Frontal cortex (tissue), 4 donors: ENCODE measurements around the gene COL4A2. TPM values are rescaled to one million over a fixed set of nuclear protein-coding genes. Genes with fewer than 3 reads are reported as not detected.
"Not testable (repeated sequence)": the region's sequence is repeated elsewhere in the genome, so short reads cannot be mapped to it uniquely, and the experiment has no call there.

Experiments used
- DNase-seq, 2 donors: peaks; one replicate each; pipeline ENCODE4 v3.0.0; 2012; ENCODE audit warnings: low spot score in 2 of 2
- FAIRE-seq: peaks from 2 replicates; lab custom pipeline; 2012; peaks lifted over from hg19 to GRCh38; lab: Jason Lieb, UNC
- total RNA-seq: library from RNA; depleted of rRNA; stranded (reverse); fragments of >200 nt; gene quantifications from one replicate; pipeline ENCODE4 v1.2.3, GENCODE V29; 2014
- donor health status: control.
- donor health status: control.
- donor health status: control.

The COL4A2 gene
- total RNA-seq, 1 donor from 2014 or later: 47.3 TPM

DNA sequence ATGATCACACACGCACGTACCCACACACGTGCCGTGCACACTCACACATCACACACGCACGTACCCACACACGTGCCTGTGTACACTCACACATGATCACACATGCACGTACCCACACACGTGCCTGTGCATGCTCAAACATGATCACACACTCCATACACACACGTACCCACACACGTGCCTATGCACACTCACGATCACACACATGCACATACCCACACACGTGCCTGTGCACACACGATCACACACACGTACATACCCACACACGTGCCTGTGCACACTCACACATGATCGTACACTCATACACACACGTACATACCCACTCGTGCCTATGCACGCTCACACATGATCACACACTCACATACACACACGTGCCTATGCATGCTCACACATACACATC, 167.6 kb downstream of the COL4A2 start:
- DNase-seq (no peak), FAIRE-seq (no peak)

DNA sequence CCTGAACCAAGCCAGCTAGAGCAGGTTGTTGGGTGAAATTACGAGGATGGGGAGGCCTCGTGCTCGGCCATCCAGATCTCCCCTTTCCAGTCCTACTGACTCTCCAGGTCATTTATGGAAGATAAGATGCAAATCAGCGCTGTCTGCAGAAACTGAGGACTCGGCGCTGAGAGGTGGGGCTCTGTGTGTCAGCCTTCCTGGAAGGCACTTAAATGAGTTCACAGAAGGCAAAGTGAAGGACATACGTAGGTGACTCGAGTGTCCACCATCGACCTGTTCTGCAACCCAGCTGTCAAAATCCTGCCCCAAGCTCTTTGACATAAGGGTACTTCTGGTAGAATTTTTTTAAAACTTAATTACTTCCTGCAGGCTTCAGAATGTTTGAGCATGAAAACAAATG, 168.0 kb downstream of the COL4A2 start:
- FAIRE-seq: no peak
- DNase-seq: no peak

DNA sequence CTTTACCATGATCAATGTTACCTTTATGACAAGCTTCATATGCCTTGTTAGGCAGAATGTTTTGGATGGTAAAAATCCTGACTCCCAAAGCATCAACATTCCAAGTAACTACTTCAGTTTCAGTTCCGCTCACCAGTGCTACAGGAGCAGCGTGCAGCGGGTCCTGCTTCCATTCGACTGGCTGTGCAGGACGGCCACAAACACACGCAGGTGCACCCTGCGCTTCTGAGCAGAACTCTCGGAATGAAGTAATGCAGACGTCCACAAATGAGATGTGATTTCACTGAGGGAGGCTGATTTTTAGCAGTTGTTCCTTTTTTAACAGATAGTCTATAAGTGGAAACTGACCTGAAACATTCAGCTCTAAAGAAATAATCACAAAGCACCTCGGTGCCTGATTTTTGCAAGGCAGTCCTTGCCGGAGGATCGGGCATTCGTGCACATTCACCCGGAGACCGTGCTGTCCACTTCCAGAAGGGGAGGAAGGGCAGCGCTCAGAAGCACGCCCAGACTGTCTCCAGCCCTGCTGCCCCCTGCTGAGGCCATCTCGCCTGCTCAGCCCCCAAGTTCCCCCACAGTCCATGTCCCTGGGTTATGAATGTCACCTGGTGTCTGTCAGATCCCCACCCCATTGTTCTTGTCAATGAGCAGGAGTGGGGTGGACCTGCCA, 168.6 kb downstream of the COL4A2 start:
- DNase-seq (no peak), FAIRE-seq (no peak)

DNA sequence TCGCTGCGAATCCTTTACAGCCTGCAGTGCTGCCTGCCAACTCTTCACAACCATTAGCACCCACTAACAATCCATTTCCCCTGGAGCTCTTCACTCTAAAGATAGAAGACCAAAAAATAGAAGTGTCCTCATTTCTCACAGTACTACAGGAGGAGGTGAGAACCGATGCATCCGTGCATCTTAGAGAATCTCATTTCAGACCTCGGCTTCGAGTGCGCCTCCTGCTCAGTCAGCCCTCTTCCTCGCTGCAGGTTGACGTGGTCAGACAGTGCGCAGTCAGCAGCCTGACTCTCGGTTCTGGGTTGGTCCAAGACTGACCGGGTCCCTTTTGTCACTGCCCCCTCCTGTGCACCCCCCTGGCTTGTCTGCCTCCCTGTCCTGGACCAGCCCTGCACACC, 169.1 kb downstream of the COL4A2 start:
- DNase-seq (no peak), FAIRE-seq (no peak)

DNA sequence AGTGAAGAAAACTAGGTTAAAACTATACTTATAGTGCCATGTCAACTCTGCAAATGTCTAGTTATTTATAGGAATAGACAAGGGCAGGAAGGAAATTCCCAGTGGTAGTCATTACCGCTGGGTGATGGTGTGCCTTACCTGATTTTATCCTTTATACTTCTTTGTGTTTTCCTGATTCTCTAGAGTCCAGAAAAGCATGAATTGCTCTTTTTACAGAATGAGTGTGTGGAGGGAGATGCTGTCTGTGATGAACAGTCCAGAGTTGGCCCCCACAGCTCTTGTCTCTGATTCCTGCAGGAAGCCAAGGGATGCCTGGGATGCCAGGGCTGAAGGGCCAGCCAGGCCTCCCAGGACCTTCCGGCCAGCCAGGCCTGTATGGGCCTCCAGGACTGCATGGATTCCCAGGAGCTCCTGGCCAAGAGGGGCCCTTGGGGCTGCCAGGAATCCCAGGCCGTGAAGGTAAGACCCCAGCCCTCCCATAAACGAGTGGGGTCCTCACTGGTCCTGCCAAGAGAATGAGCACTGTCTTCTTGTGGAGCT, 170.7 kb downstream of the COL4A2 start:
- DNase-seq: no peak
- no peak for FAIRE-seq

DNA sequence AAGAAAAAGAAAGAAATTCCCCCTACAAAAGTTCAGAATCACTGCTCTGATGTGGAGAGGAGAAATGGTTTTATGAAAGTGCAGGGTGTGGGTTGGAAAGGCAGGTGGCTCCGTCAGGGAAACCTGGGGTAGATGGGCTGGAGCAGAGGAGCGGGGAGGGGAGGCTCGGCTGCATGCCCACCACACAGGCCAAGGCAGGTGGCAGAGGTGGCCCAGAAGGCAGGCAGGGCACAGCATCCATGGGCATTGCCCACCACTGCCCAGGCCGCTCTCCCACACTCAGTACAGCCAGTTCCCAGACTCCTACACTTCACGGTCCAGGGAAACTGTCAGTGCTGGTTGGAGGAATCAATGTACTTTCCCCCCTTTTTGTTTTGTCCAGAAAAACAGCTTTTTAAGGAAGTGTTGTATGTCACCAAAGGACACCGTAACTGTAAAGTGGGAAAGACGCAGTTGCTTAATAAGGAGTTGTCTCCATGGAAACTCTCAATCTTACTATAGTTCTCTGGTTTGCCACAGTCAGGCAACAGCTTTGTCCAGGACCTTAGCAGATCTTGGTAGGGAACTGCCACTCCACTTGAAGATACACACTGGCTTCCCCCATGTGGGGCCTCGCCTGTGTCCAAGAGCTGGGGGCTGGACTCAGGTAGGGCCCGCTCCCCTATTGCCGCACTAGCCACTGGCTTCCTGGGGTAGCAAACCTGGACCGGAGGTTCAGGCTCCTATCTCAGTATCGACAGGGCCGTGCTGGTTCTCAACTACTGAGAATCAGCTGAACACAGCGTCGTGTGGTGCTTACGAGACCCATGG, 171.5 kb downstream of the COL4A2 start:
- FAIRE-seq (no peak), DNase-seq (no peak)

DNA sequence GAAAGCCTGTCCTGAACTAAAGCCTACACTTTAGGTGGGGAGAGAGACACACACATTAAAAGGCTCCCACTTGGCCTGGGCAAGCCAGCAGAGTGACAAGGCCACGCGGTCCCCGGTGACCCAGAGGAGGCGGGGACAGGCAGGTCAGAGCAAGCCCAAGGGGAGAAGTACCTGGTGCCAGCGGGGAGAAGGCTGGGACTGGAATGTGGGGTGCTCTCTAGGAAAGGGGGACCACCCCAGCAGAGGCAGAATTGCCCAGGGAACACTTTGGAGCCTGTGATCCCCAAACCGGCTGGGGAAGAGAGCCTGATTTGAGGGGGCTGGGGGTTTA, 172.1 kb downstream of the COL4A2 start:
- DNase-seq: no peak
- no peak for FAIRE-seq

DNA sequence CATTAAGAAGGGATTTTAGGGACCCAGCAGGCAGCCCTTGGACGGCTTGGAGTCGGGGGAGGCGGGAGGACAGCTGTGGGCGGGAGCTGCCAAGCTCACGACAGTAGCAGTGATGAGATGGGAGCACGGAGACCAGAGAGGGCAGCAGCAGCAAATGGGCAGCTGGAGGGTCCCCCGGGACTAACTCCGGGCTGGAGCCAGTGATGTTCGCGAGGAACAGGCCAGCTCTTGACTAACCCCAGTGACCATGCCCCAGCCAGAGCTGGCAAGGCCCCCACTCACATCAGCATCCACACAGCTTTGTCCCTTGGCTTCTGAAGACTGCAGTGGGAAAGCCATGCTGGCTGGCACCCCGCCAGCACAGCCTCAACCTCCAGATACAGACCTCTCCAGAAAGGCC, 172.6 kb downstream of the COL4A2 start:
- DNase-seq (no peak), FAIRE-seq (no peak)

DNA sequence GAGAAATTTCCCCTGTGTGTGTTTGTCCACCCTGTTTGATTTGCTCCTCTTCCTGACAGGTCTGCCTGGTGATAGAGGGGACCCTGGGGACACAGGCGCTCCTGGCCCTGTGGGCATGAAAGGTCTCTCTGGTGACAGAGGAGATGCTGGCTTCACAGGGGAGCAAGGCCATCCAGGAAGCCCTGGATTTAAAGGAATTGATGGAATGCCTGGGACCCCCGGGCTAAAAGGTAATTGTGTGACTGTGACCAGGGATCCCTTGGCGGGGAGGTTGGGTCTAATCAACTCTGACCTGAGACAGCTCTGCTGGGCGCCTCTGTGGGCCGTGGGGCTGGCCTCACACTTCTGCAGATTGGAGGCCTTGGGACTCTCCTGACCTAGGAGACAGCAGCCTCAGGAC, 173.1 kb downstream of the COL4A2 start:
- DNase-seq (no peak), FAIRE-seq (no peak)

DNA sequence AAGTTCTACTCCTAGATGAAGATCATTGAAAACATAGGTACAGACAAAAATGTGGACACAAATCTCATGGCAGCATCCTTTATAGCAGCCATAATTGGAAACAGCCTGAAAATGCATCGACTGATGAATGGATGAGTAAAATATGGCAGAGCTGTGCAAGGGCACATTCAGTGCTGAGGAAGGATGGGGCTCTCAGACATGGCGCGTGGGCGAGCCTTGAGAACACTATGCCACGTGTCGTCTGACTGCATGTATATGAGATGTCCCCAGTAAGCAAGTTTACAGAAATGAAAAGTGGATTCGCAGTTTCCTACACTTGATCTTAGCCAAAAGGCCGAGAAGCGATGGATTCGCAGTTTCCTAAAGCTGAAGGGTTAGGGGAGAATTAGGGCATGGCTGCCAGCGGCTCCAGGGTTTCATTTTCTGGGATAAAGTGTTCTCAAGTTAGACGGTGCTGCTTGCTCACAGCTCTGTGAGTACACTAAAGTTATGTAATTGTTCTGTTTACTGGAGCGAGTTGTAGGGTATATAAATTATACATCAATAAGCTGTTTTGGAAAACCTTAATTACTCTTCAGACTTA, 176.4 kb downstream of the COL4A2 start:
- no peak for DNase-seq
- no peak for FAIRE-seq

DNA sequence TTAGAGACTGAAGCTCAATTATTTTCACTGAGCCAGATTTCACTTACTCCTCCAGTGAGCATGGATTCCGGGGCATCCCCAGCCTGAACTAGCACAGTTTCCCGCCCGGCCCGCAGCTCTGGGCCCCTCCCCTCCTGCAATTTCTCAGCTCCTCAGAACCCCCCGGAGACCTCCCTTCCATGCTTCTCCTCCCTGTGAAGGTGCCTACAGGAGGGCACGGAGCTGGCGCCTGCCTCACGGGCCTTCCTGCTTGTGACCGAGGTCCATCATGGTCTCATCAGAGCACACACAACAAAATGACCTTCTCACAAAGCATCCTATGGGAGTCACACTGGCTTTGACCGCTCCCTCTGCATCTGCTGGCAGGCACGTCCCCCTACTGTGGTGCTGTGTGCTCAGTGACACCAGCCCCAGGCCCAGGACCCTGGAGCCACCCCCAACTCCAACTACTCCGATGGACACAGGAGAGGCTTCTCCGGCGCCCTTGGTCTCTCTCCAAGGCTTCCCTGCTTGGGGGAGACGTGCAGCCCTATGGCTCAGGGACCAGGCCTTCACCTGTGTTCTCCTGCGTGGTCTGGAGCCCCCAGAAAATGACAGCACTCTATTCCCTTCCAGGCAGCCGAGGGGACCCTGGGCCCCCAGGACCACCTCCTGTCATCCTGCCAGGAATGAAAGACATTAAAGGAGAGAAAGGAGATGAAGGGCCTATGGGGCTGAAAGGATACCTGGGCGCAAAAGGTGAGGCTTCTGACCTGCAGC, 177.4 kb downstream of the COL4A2 start:
- FAIRE-seq: no peak
- no peak for DNase-seq

DNA sequence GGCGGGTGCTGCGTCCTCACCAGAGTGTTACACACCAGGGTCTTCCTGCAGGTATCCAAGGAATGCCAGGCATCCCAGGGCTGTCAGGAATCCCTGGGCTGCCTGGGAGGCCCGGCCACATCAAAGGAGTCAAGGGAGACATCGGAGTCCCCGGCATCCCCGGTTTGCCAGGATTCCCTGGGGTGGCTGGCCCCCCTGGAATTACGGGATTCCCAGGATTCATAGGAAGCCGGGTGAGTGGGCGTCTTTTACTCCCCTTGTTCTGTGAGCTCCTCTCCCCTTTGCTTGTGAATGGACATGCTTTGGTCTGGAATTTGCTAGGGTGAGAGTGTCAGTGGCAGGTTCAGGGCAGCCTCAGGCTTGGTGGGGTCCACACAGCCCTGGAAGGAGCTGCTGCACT, 178.5 kb downstream of the COL4A2 start:
- DNase-seq: no peak
- FAIRE-seq: no peak

DNA sequence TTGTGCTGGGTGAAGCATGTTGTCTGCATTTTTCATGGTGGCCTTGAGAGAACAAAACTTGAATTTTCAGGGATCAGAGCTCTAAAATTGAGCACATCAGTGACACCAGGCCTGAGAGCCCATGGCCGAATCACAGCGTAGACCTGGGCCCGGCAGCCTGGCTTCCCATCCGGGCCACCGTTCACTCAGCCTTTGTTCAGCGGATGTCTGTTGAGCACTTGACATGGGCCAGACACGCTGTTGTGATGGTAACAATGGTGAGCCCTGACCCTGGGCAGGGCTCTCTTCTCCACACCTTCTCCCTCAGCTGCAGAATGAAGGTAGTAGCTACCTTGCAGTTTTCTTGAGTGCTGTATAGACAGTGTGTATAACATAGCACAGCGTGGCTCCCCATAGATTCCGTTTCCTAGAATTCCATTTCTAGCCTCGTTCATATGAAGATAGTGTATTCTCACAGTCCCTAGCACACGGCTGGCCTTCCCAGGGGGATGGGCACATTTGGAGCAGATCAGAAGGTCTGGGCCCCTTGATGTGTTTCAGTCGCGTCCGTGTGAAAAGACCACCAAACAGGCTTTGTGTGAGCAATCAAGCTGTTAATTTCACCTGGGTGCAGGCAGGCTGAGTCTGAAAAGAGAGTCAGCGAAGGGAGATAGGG, 179.1 kb downstream of the COL4A2 start:
- no peak for FAIRE-seq
- no peak for DNase-seq

DNA sequence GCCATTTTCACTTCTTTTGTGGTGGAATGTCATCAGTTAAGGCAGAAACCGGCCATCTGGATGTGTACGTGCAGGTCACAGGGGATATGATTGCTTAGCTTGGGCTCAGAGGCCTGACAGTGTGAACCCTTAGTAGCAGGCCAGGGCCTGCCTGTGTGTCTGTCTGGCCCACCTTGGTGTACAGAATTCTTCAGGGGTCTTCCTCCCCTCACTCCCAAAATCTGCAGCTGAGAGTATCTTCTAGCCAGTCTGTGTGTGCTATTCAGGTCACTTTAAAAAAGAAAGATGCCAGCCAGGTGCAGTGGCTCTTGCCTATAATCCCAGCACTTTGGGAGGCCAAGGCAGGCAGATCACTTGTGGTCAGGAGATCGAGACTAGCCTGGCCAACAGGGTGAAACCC, 179.8 kb downstream of the COL4A2 start:
- DNase-seq, FAIRE-seq: not testable (repeated sequence)

DNA sequence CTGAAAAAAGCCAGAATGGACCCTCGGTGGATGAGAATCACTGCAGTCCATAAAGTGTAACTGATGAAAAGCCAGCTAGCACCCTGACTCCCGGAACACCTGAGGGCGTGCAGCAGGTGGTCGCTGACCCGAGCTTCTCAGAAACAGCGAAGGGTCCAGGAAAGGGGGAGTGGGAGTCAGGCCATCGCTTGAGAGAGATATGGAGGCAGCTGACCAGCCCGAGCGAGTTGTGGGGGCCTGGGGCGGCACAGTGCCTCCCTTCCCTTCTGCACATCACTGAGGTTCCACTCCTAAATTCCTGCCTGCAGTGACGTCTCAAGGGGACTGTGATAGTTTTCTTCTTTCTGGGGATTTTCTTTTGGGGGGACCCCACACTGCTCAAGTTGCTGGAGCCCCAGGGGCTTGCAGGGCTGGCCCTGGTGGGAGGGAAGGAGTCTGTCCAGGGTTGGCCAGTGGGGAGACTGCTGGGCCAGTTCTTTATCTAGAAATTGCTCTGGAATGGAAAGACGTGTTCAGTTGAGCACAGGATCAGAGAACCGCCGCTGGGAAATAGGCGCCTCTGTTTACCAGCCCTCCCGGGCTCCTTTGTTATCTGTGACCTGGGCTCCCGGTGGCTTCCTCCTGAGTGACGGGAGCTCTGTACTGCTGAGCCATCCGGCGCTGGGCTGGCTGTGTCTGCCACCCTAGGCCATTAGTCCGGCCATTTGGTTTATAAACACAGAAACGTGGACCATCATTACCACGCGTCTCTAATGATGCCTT, 183.1 kb downstream of the COL4A2 start:
- no peak for DNase-seq
- FAIRE-seq: no peak

DNA sequence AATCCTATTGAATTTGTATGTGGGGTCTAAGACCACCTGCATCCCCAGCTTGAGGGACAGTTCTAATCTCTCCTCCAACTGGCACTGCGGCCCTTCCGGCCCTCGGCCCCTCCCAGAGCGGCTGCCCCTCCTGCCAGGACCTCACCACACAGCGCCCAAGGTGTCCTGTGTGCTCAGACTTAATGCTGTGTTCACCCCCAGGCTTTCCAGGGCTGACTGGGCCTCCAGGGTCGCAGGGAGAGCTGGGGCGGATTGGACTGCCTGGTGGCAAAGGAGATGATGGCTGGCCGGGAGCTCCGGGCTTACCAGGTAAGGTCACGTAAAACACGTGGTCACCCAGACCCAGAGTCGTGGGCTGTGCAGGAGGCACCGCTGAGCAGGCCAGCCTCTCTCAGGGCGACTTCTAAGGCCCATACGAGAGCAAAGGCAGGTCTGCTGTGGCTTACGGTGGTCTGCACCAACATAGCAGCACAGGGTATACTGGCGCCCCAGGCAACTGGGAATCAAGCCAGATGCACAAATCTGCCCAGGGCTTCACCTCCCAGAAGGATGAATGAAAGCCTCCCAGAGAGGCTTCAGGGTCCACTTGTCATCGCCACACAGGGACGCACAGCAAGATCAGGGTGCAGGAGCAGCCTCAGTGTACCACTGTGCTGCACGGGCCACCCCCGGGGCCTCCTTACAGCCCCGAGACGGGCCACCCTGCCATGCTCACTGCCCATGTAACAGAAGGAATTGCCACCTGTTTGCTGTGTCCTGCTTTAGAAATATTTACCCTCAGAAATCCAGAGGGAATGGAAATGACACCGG, 185.0 kb downstream of the COL4A2 start:
- no peak for DNase-seq
- no peak for FAIRE-seq

DNA sequence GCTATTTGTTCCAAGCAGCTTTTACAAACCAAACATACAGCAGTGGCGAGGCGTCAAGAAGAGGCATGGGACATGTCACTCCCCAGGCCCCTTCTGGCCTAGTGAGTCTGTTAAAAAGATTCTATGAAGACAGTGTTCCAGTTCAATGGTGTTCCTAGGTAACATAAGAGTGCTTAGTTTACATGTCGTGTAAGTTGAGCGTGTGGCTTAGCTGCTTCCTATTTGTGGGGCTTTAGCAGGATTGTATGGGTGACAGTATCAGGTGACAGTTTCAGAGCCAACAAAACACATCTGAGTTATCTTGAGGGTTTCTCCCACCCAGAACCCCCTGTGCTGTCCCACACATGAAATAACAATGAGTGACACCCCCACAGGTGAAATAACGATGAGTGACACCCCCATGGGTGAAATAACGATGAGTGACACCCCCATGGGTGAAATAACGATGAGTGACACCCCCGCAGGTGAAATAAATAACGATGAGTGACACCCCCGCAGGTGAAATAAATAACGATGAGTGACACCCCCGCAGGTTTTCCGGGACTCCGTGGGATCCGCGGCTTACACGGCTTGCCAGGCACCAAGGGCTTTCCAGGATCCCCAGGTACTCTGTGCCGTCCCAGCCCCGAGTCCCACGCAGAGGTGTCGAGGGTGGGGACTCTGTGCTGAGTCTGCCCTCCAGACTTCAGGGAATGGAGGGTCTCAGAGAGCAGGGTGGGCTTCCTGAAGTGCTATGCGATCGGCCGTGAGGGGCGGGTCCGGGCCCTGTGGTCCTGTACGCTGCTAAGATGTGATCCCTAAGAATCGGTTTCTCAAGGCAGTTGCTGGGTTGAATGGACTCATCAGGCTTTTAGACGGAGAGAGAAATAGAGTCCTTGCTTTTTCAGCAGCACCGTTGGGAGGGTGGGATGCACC, 185.9 kb downstream of the COL4A2 start:
- FAIRE-seq (no peak), DNase-seq (no peak)
